Dermis microvascular lymphatic vessel endothelial cell (primary cell): ENCODE measurements around the gene INPP5E. TPM values are rescaled to one million over a fixed set of nuclear protein-coding genes. Genes with fewer than 3 reads are reported as not detected.

Experiments used
- DNase-seq, 2 donors: peaks; one replicate each; pipeline versions ENCODE4 v3.0.0 to v3.0.0-alpha.2; 2010; ENCODE audit warnings: low read depth in 2 of 2
- total RNA-seq: library from RNA; depleted of rRNA; stranded (reverse); fragments of >200 nt; gene quantifications from 2 replicates; pipeline ENCODE4 v1.2.1, GENCODE V29; 2014

INPP5E gene, protein sequence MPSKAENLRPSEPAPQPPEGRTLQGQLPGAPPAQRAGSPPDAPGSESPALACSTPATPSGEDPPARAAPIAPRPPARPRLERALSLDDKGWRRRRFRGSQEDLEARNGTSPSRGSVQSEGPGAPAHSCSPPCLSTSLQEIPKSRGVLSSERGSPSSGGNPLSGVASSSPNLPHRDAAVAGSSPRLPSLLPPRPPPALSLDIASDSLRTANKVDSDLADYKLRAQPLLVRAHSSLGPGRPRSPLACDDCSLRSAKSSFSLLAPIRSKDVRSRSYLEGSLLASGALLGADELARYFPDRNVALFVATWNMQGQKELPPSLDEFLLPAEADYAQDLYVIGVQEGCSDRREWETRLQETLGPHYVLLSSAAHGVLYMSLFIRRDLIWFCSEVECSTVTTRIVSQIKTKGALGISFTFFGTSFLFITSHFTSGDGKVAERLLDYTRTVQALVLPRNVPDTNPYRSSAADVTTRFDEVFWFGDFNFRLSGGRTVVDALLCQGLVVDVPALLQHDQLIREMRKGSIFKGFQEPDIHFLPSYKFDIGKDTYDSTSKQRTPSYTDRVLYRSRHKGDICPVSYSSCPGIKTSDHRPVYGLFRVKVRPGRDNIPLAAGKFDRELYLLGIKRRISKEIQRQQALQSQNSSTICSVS
- total RNA-seq: 3.2 and 6.4 TPM in 2 replicates

DNA sequence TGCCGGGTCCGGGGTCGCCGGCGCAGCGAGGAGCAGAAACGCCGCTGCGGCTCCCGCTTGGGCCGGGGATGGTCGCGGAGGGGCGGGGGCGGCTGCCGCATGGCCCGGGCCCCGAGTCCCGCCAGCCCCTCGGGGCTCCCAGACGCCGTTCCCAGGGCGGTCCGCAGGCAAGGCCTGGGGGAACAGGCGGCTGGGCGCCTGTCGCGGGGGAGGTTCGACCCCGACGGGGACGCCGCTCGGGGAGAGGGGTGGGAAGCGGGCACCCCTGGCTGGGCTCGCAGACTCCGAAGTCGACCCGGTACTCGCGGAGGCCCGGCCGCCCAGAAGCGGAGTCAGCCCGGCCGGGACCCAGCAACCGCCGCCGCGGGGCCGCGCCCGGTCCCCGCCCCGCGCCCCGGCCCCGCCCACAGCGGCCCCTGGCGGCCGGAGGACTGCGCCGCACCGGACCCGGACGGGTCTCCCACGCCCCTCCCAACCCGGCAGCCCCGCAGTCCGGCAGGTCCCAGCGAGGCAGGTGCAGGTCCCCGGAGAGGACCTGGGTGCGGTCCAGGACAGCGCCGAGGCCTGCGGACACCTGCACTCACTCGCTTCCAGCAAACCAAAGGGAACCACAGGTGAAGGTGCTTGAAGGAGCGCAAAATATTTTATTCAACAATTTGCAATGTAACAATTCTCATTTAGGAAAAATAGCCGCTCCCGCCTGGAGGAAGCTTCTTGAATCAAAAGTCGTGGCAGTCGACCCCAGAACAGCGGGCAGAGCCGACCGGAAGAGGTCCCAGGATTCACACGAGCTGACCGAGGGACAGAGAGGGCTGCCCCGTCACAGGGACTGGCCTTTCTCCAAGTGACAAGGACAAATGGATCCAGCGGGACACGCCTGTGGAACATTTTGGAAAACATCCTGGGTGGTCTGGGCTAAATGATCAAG is at the start of gene INPP5E:
Gene INPP5E (minus strand): TSS at position 365 of the 928 bp plus-strand sequence. CDS start 426 bp downstream, outside the sequence.
- DNase-seq: peak; percentile 30 to 76

GRCh38 chr9:136488247-136489214 is 48.9 kb upstream of the INPP5E start:
- peak; percentile 26 to 54 for DNase-seq

- no peak for DNase-seq
These were observed 48.0 kb upstream of the INPP5E start for GRCh38 chr9:136487672-136488071.

- DNase-seq: no peak
These were observed 47.4 kb upstream of the INPP5E start for GRCh38 chr9:136486823-136487620.

- DNase-seq: no peak
These were observed 46.5 kb upstream of the INPP5E start for GRCh38 chr9:136486131-136486530.

DNA sequence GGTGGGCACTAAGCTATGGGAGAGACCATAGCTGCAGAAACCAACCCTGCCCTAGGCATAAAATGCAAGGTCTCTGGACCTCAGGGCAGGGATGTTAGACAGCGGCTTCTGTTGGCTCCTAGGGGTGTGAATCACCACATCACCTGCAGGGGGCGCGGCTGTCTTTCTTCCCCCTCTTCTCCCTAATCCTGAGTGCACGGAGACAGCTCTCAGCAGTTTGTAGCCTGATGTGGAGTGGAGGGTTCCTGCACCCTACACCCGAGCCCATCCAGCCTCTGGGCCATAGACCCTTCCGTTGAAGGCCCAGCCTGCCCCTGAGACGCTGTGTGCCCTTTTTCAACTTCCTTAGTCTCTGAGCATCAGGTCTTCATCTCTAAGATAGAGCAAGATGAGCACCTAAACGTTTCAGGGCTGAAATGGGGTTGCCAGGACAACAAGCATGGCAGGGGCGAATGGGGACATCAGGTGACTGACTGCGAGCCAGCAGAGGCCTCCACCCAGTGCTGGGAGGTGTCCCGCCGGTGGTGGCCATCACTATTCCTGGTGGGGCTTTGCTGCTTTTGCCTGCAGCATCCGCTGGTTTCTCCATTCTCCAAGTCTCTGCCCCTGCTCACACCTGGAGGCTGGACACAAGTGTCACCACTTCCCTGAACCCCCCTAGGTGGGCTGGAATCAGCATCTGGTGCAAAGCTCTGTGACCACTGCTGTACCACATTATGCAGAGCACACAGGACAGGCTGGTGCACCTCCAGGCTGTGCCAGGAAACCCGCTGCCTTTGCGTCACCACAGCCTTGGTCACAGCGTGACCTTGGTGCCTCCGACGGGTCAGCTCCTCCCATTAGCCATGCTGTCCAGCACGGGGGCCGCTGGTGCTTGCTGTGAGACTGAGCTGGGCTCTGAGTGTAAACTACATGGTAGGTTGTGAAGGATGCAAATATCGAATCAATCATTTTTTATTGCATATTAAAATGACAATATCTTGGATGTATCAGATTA is 45.7 kb upstream of the INPP5E start:
- DNase-seq: peak; percentile 50 to 81

- no peak for DNase-seq
These were observed 44.8 kb upstream of the INPP5E start for GRCh38 chr9:136484153-136485048.

DNA sequence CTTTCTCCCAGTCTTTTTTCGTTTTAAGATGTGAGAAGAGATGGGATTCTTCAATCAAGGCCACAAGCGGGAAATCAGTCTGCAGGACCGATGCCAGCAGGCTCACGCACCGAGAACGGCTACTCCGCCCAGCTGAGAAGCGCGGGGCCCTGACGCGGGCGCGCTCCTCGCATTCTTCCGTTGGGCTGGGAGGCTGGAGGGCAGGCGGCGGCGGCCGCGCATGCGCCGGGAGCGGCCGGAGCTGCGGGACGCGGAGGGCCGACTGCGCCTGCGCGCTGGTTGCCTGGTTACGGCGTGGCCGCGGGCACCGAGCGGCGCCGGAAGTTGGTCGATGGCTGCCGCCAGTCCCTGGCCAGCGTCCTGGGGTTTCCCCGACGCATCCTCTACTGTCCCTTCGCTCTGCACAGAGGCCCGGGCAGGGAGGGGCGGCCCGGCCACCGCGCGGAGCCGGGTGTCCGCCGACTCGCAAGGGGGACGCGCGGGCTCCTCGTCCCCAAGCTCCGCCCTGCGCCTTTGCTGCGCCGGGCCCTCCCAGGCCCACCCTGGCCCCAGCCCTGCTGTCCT is 44.0 kb upstream of the INPP5E start:
- peak; percentile 66 to 85 for DNase-seq

DNA sequence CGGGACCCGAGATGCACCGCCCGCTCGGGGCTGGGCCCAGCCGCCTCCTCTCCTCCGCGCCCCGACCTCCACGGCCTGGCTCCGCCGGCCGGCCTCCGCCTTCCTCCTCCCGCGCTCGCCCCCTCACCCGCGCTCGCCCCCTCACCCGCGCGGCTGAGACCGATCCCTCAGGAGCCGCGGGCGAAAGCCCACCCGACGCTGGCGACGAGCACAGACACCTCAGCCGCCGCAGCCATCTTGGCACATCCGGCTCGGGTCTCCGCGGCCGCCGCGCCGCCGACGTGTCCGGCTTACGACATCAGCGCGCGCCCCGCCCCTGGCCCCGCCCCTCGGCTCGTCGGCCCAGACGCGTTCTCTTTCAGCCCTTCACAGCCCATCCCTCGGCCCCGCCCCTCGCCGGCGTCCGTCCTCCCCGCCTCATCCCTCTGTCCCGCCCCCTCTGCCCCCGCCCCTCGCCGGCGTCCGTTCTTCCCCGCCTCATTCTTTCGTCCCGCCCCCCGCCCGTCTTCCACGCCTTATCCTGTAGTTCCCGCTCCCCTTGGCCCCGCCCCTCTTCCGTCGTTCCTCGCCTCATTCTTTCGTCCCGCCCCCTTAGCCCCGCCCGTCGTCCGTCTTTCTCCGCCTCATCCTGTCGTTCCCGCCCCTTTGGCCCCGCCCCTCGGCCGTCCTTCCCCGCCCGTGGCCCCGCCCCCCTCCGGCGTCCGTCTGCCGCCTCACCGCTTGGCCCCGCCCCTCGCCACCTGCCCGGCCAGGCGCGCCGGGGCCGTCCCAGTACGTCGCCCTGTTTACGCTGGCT is 43.3 kb upstream of the INPP5E start, which contains the start of gene SEC16A:
Gene SEC16A (minus strand): TSS at position 248 of the 796 bp plus-strand sequence. CDS start 5,425 bp downstream, outside the sequence.
- peak; percentile 94 to 99 for DNase-seq

GRCh38 chr9:136482046-136482792 is 42.6 kb upstream of the INPP5E start:
- peak; percentile 14 to 54 for DNase-seq

DNA sequence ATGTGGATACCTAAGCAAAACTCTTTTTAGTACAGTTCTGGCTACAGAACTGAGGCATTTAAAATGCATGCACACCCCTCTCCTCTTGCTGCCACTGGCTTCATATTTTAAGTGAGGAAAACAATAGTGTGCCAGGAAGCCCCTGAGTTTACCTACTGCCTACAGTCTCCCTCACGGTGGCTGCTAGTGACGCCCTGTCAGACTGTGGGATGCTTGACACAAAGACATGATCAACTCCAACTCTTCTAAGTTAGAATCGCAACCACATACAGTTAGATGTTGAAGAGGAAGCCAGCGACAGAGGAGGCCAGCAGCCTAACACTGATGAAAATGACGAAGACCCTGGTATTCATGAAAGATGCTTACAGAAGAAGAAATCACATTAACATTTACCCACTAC is 41.9 kb upstream of the INPP5E start:
- no peak for DNase-seq

DNA sequence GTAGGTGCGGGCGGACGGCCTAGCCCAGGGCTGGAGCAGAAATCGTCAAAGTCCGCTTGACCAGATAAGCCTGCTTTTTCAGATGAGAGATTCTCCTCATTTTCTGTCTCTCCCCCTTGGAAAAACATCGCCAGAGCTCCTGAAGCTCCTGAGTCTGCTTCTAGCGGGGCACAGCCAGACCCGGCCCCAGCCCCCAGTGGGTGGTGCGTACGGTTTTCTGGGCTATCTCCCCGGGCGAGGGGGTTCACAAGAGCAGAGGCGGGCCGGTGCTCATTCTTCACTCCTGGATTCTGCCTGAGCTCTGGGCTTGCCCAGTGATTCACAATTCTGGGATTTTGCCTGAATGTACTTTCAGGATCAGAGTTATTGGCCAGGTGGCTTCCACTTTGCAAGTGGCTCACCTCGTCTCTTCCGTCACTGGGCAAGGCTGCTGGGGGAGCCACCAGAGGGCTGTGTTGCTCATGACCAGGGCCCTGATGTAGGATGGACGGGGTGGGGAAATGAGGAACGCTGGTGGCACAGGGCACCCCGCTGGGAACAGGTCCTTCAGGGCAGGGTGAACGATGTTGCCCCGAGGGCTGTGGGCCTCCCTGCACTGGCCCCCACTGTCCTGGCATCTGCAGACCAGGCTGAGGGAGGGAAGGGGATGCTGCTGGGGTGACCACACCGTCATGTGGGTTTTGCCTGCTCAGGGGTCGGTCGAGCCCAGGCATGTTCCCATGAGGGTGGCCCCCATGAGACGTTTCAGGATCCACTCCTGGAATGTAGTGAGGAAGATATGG is 36.9 kb upstream of the INPP5E start:
- DNase-seq: no peak

DNA sequence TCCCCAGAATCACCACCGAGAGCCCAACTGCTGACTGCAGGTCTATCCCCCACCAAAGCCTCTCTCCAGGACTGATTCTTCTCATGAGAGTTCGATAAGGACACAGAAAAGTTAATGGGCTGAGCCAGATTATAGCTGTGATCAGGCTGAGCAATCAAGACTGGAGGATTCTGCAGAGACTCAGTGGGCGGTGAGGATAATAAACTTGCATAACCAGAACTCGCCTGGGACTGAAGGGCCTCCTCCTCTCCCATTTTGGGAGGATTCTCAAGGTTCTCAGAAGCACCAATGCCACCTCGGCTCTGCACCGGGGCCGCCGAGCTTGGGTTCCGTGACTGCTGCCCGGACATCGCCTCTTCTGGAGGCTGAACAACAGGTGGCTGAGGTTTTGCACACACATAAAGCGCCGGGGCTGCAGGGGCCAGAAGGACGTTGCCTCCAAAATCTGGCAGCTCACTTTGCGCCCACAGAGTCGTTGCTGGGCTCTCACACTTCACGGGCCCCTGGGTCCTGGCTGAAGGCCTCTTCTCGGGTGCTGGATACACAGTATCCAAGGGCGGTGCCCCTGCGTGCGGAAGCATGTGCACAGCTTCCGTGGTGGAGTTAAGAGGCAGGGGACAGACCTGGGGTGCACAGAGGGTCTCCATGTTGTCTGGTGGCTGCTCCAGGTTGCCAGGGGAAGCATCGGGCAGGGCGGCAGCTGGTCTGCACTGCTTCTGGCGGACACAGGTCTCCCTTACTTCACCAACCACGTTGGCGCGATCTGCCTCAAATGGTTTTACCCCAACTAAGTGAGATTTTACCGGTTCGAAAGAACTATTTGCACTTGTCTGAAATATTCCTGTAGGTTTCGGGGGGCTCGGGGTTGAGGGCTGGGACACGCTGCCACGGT is 35.6 kb upstream of the INPP5E start:
- no peak for DNase-seq
